B cell (primary cell): ENCODE results near the gene TWNK. TPM values are rescaled to one million over a fixed set of nuclear protein-coding genes. Genes with fewer than 3 reads are reported as not detected.
A peak's percentile ranks its signal among the peaks of the same experiment; 100 is the strongest.

Experiments
- ATAC-seq: fragments of 200-7000 bp; cut with Tn5 transposase; one replicate; pipeline ENCODE4 v1.10.0; 2021; ENCODE audit warnings: low read depth, mild to moderate bottlenecking, moderate number of reproducible peaks, moderate library complexity
- CTCF ChIA-PET: fragments of 350-600 bp; sonication (Branson Sonifier 250); formaldehyde crosslinking; loops from one replicate; lab custom pipeline; 2021; ENCODE audit warnings: antibody characterized with exemption, inconsistent platforms; lab: Charles Lee
- POLR2A ChIA-PET: fragments of 350-600 bp; sonication (Branson Sonifier 250); formaldehyde crosslinking; loops from one replicate; lab custom pipeline; 2021; ENCODE audit warnings: antibody characterized with exemption; lab: Charles Lee
- DNase-seq: peaks from one replicate; pipeline ENCODE4 v3.0.0; 2013
- H2AFZ ChIP-seq: 2 replicates; pipeline ENCODE4 v1.6.1; 2012; ENCODE audit warnings: mild to moderate bottlenecking, low read depth, low read length; ENCODE audit not compliant: insufficient read depth, poor library complexity, severe bottlenecking
- H3K27ac ChIP-seq, 2 donors: 1 replicate in 1 of 2; 2 replicates in 1 of 2; pipeline ENCODE4 v1.5.1; 2012 to 2013; ENCODE audit warnings: low read length in 2 of 2, mild to moderate bottlenecking in 2 of 2, moderate library complexity in 1 of 2
- H3K27me3 ChIP-seq, 4 experiments: fragments of 200-600 bp in 1 of 4; sonication (generic) in 1 of 4; replicated peaks in 1 of 4; 1 replicate in 2 of 4; 2 replicates in 2 of 4; pipeline versions ENCODE4 v1.6.1 to v1.7.0; 2013 to 2016; ENCODE audit warnings: low read length in 3 of 4, mild to moderate bottlenecking in 2 of 4, mixed read lengths in 1 of 4, moderate library complexity in 1 of 4; ENCODE audit not compliant: insufficient read depth in 4 of 4, control insufficient read depth in 3 of 4; ENCODE audit errors: control extremely low read depth in 1 of 4
- H3K36me3 ChIP-seq, 2 experiments: replicated peaks in 1 of 2; 1 replicate in 1 of 2; 2 replicates in 1 of 2; pipeline versions ENCODE4 v1.6.1 to v1.7.1; 2013; ENCODE audit warnings: low read length in 1 of 2; ENCODE audit not compliant: insufficient read depth in 2 of 2, control insufficient read depth in 1 of 2; ENCODE audit errors: control extremely low read depth in 1 of 2, extremely low read depth in 1 of 2
- H3K4me1 ChIP-seq, 2 donors: fragments of 200-600 bp in 1 of 2; sonication (generic) in 1 of 2; 1 replicate in 1 of 2; 2 replicates in 1 of 2; pipeline versions ENCODE4 v1.5.1 to v1.6.1; 2013 to 2017; ENCODE audit warnings: low read length in 2 of 2; ENCODE audit not compliant: control insufficient read depth in 2 of 2, insufficient read depth in 2 of 2
- H3K4me2 ChIP-seq: replicated peaks from 2 replicates; pipeline ENCODE3; 2012; ENCODE audit warnings: mild to moderate bottlenecking, low read depth, low read length; ENCODE audit not compliant: poor library complexity, severe bottlenecking
- H3K4me3 ChIP-seq, 5 experiments: fragments of 200-600 bp in 1 of 5; sonication (generic) in 1 of 5; 1 replicate in 3 of 5; 2 replicates in 2 of 5; pipeline versions ENCODE4 v1.5.1 to v1.7.0; 2011 to 2016; ENCODE audit warnings: low read length in 4 of 5, mild to moderate bottlenecking in 4 of 5, low read depth in 2 of 5, control low read depth in 1 of 5, moderate library complexity in 1 of 5; ENCODE audit not compliant: insufficient read depth in 1 of 5; ENCODE audit errors: control extremely low read depth in 1 of 5, extremely low read depth in 1 of 5
- H3K79me2 ChIP-seq: fragments of 200-600 bp; sonication (generic); one replicate; pipeline ENCODE4 v1.6.0; 2016; ENCODE audit warnings: low read length; ENCODE audit not compliant: control insufficient read depth, insufficient read depth
- H3K9ac ChIP-seq: fragments of 200-600 bp; sonication (generic); 2 replicates; pipeline ENCODE4 v1.6.1; 2017; ENCODE audit warnings: mild to moderate bottlenecking, low read length, moderate library complexity
- H3K9me3 ChIP-seq, 3 donors: one replicate each; pipeline versions ENCODE4 v1.6.1 to v1.7.1; 2013; ENCODE audit warnings: low read length in 2 of 3; ENCODE audit not compliant: control insufficient read depth in 2 of 3, insufficient read depth in 1 of 3; ENCODE audit errors: control extremely low read depth in 1 of 3
- H4K20me1 ChIP-seq: 2 replicates; pipeline ENCODE4 v1.6.0; 2012; ENCODE audit warnings: mild to moderate bottlenecking, low read length; ENCODE audit not compliant: insufficient read depth, control insufficient read depth, poor library complexity, severe bottlenecking
- H3K27ac Mint-ChIP-seq: one replicate; pipeline ENCODE4 v1.8.0; 2021; ENCODE audit warnings: mixed read lengths
- H3K27me3 Mint-ChIP-seq: one replicate; pipeline ENCODE4 v1.8.0; 2021; ENCODE audit warnings: mixed read lengths
- H3K4me1 Mint-ChIP-seq: one replicate; pipeline ENCODE4 v1.8.0; 2021; ENCODE audit warnings: mixed read lengths
- H3K4me3 Mint-ChIP-seq: one replicate; pipeline ENCODE4 v1.8.0; 2021; ENCODE audit warnings: mixed read lengths
- H3K9me3 Mint-ChIP-seq: one replicate; pipeline ENCODE4 v1.8.0; 2022; ENCODE audit warnings: mixed read lengths; ENCODE audit not compliant: insufficient read depth
- CTCF ChIP-seq: fragments of 200-600 bp; IDR thresholded peaks from one replicate; pipeline ENCODE4 v1.8.0; 2022; ENCODE audit warnings: antibody characterized with exemption, mild to moderate bottlenecking
- EZH2 ChIP-seq: IDR thresholded peaks from 2 replicates; pipeline ENCODE4 v1.6.1; 2012; ENCODE audit warnings: borderline replicate concordance, low read depth, mild to moderate bottlenecking, moderate library complexity, low read length; ENCODE audit not compliant: insufficient read depth, poor library complexity, severe bottlenecking
- WGBS: methylation state at CpG from one replicate; pipeline ENCODE4 v1.1.5; 2013; ENCODE audit warnings: missing lambda C conversion rate; ENCODE audit not compliant: insufficient coverage; 5-methylcytosine and 5-hydroxymethylcytosine counted together
- intact Hi-C: fragments of 100-400 bp; cut with micrococcal nuclease; formaldehyde crosslinking; loops from one replicate; pipeline ENCODE4 v1.10.0; 2022
- polyA plus RNA-seq: library from polyadenylated mRNA; depleted of rRNA; stranded (reverse); fragments of >200 nt; gene quantifications from 2 replicates; pipeline ENCODE4 v1.2.3, GENCODE V29; 2012
- total RNA-seq, 2 donors: library from RNA; stranded (reverse); fragments of 120-200 nt in 1 of 2; gene quantifications; 1 replicate in 1 of 2; 2 replicates in 1 of 2; pipeline versions ENCODE4 v1.2.3 to v1.2.4, GENCODE V29; 2013 to 2022

The TWNK gene
- total and polyA plus RNA-seq, 2 donors (not counting 1 experiment from before 2014, with no cell fraction given): 7.2 to 11.8 TPM

- ChIA-PET POLR2A (interaction anchor here (0.9 to 3.4 kb wide), 6 partner anchors 10 to 85 kb away, joined by 3 to 15 read pairs (median 6); partner anchors contain the start of genes MRPL43, PDZD7, SFXN3 and SLF2), CTCF (interaction anchor here (0.6 to 8.4 kb wide), 19 partner anchors 7 to 462 kb away, joined by 3 to 70 read pairs (median 6); partner anchors contain the start of genes HIF1AN, MRPL43, PDZD7 and SFXN3)
- Histone ChIP-seq H4K20me1 (peaks cover 23% of the 10 kb centered on the region), H2AFZ (peak overlapping the region; percentile 81), H3K4me2 (peak overlapping the region; percentile 95), H3K27me3 (peaks cover 0 to 2% (median 0%) of the 10 kb centered on the region in 4 experiments), H3K4me1 (peaks cover 22 to 34% of the 10 kb centered on the region in 2 donors), H3K4me3 (peak overlapping the region; percentile 53 to 89 (median 86)), H3K9ac (peak overlapping the region; percentile 81), H3K9me3 (no peaks in the 10 kb centered on the region), H3K36me3 (peaks cover 0 to 7% of the 10 kb centered on the region in 2 experiments), H3K79me2 (no peaks in the 10 kb centered on the region), H3K27ac (peak overlapping the region; percentile 84 to 87)
- Mint-ChIP-seq H3K27ac (peak overlapping the region; percentile 97), H3K27me3 (no peaks in the 10 kb centered on the region), H3K4me3 (peak overlapping the region; percentile 95), H3K9me3 (no peaks in the 10 kb centered on the region), H3K4me1 (peaks cover 29% of the 10 kb centered on the region)
- WGBS: under 1% methylated on average over 61 of the region's 66 CpGs
- TF ChIP-seq CTCF (peak; percentile 98), EZH2 (no peak)
- intact Hi-C loops: loop anchor here (1.0 to 5.0 kb wide), 2 partner anchors 10 to 1375 kb away; partner anchors contain the start of genes MRPL43, SLC25A28 and TWNK
- ATAC-seq (peak; percentile 40), DNase-seq (peak; percentile 85)
Observed at GRCh38 chr10:100997360-100998182, 10.2 kb downstream of the TWNK start.
